ENCODE measurements around the gene L3MBTL4.

- TF ChIP-seq CTCF (IDR thresholded peaks at IDR 0.05) (no peak), POLR2A (IDR thresholded peaks at IDR 0.05) (no peak)
Measured at GRCh38 chr18:5977022-5977421, 437.7 kb downstream of the L3MBTL4 start.

All from esophagus squamous epithelium (tissue), 4 donors.